Uterus (tissue), 4 donors: Measurements from ENCODE around the gene TRIM69. TPM values are rescaled to one million over a fixed set of nuclear protein-coding genes. Genes with fewer than 3 reads are reported as not detected.
"Not testable (repeated sequence)": the region's sequence is repeated elsewhere in the genome, so short reads cannot be mapped to it uniquely, and the experiment has no call there.

Source experiments
- DNase-seq, 2 donors: peaks; one replicate each; pipeline ENCODE4 v3.0.0-alpha.2; 2019 to 2020
- H3K27ac ChIP-seq, 2 donors: fragments of 200-600 bp; sonication (generic); 1 replicate in 1 of 2; 2 replicates in 1 of 2; pipeline ENCODE4 v1.5.1; 2016 to 2018
- H3K27me3 ChIP-seq, 2 donors: fragments of 200-600 bp; sonication (generic); one replicate each; pipeline ENCODE4 v1.5.1; 2018 to 2019; ENCODE audit warnings: control low read depth in 1 of 2
- H3K36me3 ChIP-seq, 2 donors: fragments of 200-600 bp; sonication (generic); one replicate each; pipeline ENCODE4 v1.5.1; 2019; ENCODE audit warnings: control low read depth in 1 of 2
- H3K4me1 ChIP-seq, 2 donors: fragments of 200-600 bp; sonication (generic); one replicate each; pipeline ENCODE4 v1.5.1; 2018 to 2019; ENCODE audit warnings: control low read depth in 1 of 2
- H3K4me3 ChIP-seq, 2 donors: fragments of 200-600 bp; sonication (generic); 1 replicate in 1 of 2; 2 replicates in 1 of 2; pipeline ENCODE4 v1.5.1; 2018 to 2019; ENCODE audit warnings: mild to moderate bottlenecking in 1 of 2
- H3K9me3 ChIP-seq, 2 donors: fragments of 200-600 bp; sonication (generic); one replicate each; pipeline ENCODE4 v1.5.1; 2019; ENCODE audit warnings: control low read depth in 1 of 2
- CTCF ChIP-seq, 4 experiments: fragments of 200-600 bp in 2 of 4; fragments of 450-650 bp in 2 of 4; sonication (generic) in 2 of 4; IDR thresholded peaks; one replicate each; pipeline ENCODE4 v1.5.1; 2016 to 2019; ENCODE audit warnings: antibody characterized with exemption in 4 of 4, mild to moderate bottlenecking in 2 of 4, moderate library complexity in 1 of 4
- POLR2A ChIP-seq, 2 donors: fragments of 450-650 bp; IDR thresholded peaks; one replicate each; pipeline ENCODE4 v1.6.1; 2016; ENCODE audit warnings: antibody characterized with exemption in 2 of 2, mild to moderate bottlenecking in 1 of 2, moderate library complexity in 1 of 2
- intact Hi-C: fragments of 100-400 bp; cut with DNase I; formaldehyde crosslinking; loops from one replicate; pipeline ENCODE4 v1.15.1; 2023; ENCODE audit warnings: low total_unique reads
- total RNA-seq, 4 donors: library from RNA; depleted of rRNA in 3 of 4; stranded (reverse); fragments of >200 nt in 3 of 4; gene quantifications; one replicate each; pipeline versions ENCODE4 v1.1.0 to v1.2.4, GENCODE V29; 2014 to 2023
- donor health status: DM: yes; HTN: yes; CAD: no.

TRIM69 gene
- total RNA-seq, 4 donors from 2014 or later: 6.1 to 16.2 (median 15.4) TPM

- Histone ChIP-seq H3K4me3 (no peak overlapping the region), H3K27me3 (no peaks in the 10 kb centered on the region), H3K9me3 (no peaks in the 10 kb centered on the region), H3K36me3 (no peaks in the 10 kb centered on the region), H3K4me1 (no peaks in the 10 kb centered on the region), H3K27ac (no peak overlapping the region)
- TF ChIP-seq POLR2A (IDR thresholded peaks at IDR 0.05) (no peak), CTCF (IDR thresholded peaks at IDR 0.05) (no peak)
- intact Hi-C loops: no loop called here
- DNase-seq: no peak
Observed at GRCh38 chr15:44697014-44697413, 39.3 kb upstream of the TRIM69 start.

GRCh38 chr15:44698641-44699040 lies 37.7 kb upstream of the TRIM69 start:
- Histone ChIP-seq H3K4me1 (no peaks in the 10 kb centered on the region), H3K4me3 (no peak overlapping the region), H3K27ac (no peak overlapping the region), H3K9me3 (no peaks in the 10 kb centered on the region), H3K36me3 (no peaks in the 10 kb centered on the region), H3K27me3 (no peaks in the 10 kb centered on the region)
- DNase-seq: no peak
- no peak for TF ChIP-seq CTCF (IDR thresholded peaks at IDR 0.05)
- TF ChIP-seq POLR2A (IDR thresholded peaks at IDR 0.05): no peak
- intact Hi-C loops: no loop called here

- H3K9me3 ChIP-seq, intact Hi-C loops, H3K36me3 ChIP-seq, H3K27me3 ChIP-seq, DNase-seq, H3K4me3 ChIP-seq, H3K4me1 ChIP-seq, H3K27ac ChIP-seq: not testable (repeated sequence)
Observed at GRCh38 chr15:44700676-44701075, 35.7 kb upstream of the TRIM69 start.

- Histone ChIP-seq H3K9me3 (no peaks in the 10 kb centered on the region), H3K4me1 (peaks cover 0 to 5% of the 10 kb centered on the region in 2 donors), H3K4me3 (no peak overlapping the region), H3K27ac (no peak overlapping the region), H3K36me3 (no peaks in the 10 kb centered on the region), H3K27me3 (no peaks in the 10 kb centered on the region)
- TF ChIP-seq POLR2A (IDR thresholded peaks at IDR 0.05): no peak
- TF ChIP-seq CTCF (IDR thresholded peaks at IDR 0.05): no peak
- intact Hi-C loops: no loop called here
- no peak for DNase-seq
Observed at GRCh38 chr15:44705986-44706385, 30.3 kb upstream of the TRIM69 start.

- no peak for DNase-seq
- Histone ChIP-seq H3K9me3 (no peaks in the 10 kb centered on the region), H3K27me3 (no peaks in the 10 kb centered on the region), H3K4me3 (no peak overlapping the region), H3K36me3 (no peaks in the 10 kb centered on the region), H3K4me1 (peaks cover 0 to 5% of the 10 kb centered on the region in 2 donors), H3K27ac (no peak overlapping the region)
- intact Hi-C loops: no loop called here
- TF ChIP-seq CTCF (IDR thresholded peaks at IDR 0.05): no peak
- no peak for TF ChIP-seq POLR2A (IDR thresholded peaks at IDR 0.05)
Observed at GRCh38 chr15:44706401-44706800, 29.9 kb upstream of the TRIM69 start.

GRCh38 chr15:44706946-44707636 lies 29.2 kb upstream of the TRIM69 start:
- no peak for TF ChIP-seq POLR2A (IDR thresholded peaks at IDR 0.05)
- no peak for TF ChIP-seq CTCF (IDR thresholded peaks at IDR 0.05)
- no peak overlapping the region for H3K27ac ChIP-seq

More at GRCh38 chr15:44706946-44707636, 29.2 kb upstream of the TRIM69 start:
- intact Hi-C loops: no loop called here
- Histone ChIP-seq H3K36me3 (no peaks in the 10 kb centered on the region), H3K4me1 (peaks cover 0 to 5% of the 10 kb centered on the region in 2 donors), H3K9me3 (no peaks in the 10 kb centered on the region), H3K27me3 (no peaks in the 10 kb centered on the region), H3K4me3 (no peak overlapping the region)
- no peak for DNase-seq
